GM18951 (cell line): ENCODE measurements around the gene DACH2.
"Not testable (repeated sequence)": the region's sequence is repeated elsewhere in the genome, so short reads cannot be mapped to it uniquely, and the experiment has no call there.

Experiments used
- POLR2A ChIP-seq: IDR thresholded peaks from 4 replicates; pipeline ENCODE4 v1.6.1; 2011; ENCODE audit warnings: mild to moderate bottlenecking; ENCODE audit not compliant: insufficient read length, insufficient read depth; ENCODE audit errors: extremely low read depth
- in situ Hi-C: fragments of 300-500 bp; cut with MboI; formaldehyde crosslinking; loops from one replicate; pipeline ENCODE4 v1.12.0; 2022; ENCODE audit warnings: low sequenced_read_pairs, mixed read lengths, inconsistent platforms; ENCODE audit not compliant: unreplicated experiment

The DACH2 gene

DNA sequence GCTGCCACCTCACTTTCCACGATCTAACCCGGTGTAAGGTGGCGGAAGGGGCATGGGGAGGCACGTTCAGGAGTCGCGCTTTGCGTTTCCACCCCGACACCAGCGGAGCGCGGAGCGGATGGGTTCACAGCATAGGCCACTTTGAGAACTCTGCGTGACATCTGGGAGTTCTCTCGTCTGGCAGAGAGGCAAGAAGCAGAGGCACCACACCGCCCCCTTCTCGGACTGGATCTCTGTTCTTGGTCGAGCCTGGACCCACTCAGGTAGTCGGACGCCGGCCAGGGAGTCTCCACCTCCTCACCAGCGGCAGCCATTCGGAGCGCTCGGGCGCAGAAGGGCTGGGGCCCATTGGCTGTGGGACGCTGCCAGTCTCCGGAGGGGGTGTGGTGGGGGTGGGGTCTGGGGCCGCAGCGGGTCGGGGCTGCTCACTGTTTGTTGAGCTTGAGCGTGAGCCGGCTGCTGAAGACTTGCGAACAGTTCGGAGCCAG is at the start of gene DACH2:
DACH2 (plus strand) TSS at position 428 of the 488 bp plus-strand sequence.
- in situ Hi-C loops = no loop called here
- no peak for TF ChIP-seq POLR2A

GRCh38 chrX:86102341-86102740 is 45.9 kb upstream of the DACH2 start:
- no peak for TF ChIP-seq POLR2A
- in situ Hi-C loops = no loop called here

DNA sequence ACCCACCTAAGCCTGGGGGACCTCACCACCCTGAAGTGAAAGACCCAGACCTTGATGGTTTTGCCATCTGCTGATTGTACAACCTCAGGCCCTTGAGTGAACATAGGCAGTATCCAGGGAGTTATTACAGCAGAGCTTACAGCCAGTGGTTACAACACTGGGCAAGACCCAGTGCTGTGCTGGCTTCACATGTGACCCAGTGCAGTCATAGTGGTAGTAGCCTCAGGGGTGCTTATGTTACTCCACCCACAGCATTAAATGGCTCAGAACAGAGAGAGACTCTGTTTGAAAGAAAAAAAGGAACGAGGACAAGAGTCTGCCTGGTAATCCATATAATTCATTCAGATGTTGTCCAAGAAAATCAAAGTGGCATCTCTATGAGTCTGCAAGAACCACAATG is 45.2 kb upstream of the DACH2 start:
- TF ChIP-seq POLR2A = no peak
- in situ Hi-C loops = no loop called here

GRCh38 chrX:86104526-86104925 is 43.7 kb upstream of the DACH2 start:
- in situ Hi-C loops = no loop called here
- TF ChIP-seq POLR2A = no peak

DNA sequence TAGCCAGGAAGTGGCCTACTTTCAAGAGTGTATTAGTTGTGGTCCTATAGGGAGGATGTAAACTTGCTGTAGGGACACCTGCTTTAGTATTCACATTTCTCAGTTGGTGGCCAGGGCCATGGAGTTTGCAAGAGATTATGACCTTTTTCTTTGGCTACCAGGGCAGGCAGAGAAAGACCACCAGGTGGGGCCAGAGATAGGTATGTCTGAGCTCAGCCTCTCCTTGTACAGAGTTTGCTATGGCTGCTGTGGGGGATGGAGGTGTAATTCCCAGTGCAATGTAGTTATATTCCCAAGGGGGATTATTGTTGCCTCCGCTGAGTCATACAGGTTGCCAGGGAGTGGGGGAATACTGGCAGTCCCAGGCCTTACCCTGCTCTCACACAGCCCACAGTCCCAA is 26.3 kb upstream of the DACH2 start:
- in situ Hi-C loops = no loop called here
- no peak for TF ChIP-seq POLR2A

GRCh38 chrX:86133761-86134160 is 14.5 kb upstream of the DACH2 start:
- in situ Hi-C loops = no loop called here
- no peak for TF ChIP-seq POLR2A

DNA sequence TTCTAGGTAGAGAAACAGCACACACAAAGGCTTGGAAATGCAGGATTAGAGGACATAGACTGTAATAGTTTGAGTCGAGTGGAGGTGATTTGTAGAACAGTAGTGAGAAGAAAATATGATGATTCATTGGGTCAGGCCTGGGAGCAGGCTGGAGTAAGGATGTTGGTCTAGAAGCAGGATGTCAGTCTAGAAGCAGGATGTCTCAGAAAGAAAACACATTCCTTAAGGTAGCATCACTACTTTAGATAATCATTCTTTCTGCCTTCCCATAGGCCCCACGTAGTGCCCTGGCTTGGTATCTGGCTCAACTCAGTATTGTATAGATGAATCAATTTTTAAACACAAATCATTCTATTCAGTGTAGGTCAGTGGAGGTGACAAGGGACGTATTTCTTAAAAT is 11.2 kb upstream of the DACH2 start:
- TF ChIP-seq POLR2A = no peak
- in situ Hi-C loops = no loop called here

- in situ Hi-C loops = no loop called here
- TF ChIP-seq POLR2A = no peak
These were observed 6.5 kb upstream of the DACH2 start for GRCh38 chrX:86141786-86142185.

DNA sequence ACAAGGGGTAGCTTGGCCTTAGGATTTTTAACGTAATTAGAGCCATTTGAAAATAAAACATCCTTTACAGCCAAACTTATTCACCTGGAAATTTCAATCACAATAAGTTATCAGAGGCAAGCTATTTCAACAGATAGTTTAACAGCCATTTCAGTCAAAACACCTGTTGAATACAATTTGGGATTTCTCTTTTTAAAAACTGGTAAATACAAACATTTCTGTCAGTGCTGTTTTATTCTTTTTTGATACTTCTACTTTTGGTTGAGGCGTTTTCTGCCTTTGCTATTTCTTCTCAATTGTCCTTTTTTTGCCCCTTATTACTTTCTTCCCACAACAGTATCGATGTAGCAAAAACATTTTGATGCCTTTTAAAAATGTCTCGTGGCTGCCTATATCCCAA is 2.1 kb upstream of the DACH2 start:
- in situ Hi-C loops = no loop called here
- no peak for TF ChIP-seq POLR2A

DNA sequence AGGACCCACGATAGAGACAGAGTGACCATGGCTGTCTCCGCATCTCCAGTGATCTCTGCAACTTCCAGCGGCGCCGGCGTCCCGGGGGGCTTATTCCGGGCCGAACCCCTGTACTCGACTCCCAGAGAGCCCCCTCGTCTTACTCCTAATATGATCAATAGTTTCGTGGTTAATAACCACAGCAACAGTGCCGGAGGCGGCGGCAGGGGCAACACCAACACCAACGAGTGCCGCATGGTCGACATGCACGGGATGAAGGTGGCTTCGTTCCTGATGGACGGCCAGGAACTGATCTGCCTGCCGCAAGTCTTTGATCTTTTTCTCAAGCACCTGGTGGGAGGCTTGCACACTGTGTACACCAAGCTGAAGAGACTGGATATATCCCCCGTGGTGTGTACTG is 343 bp downstream of the DACH2 start:
- TF ChIP-seq POLR2A = no peak
- in situ Hi-C loops = no loop called here

DNA sequence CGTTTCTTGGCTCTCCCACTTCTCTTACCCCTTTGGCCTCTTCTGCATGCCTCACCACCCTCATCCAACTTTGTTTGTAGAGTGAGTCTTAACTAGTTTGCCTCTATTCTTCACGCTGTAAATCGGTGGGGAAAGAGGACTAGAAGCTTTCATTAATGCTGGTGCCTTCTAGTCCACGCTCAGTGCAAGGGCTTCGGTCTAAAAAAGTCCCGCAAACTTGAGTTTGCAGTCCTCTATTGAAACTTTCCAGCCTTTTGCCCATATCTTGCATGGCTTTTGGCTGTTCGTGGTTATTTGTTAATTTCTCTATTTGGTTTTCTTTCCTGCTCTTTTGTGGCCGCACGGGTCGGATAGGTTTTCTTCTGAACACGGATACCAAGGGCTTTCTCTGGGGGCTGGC is 868 bp downstream of the DACH2 start:
- no peak for TF ChIP-seq POLR2A
- in situ Hi-C loops = no loop called here

DNA sequence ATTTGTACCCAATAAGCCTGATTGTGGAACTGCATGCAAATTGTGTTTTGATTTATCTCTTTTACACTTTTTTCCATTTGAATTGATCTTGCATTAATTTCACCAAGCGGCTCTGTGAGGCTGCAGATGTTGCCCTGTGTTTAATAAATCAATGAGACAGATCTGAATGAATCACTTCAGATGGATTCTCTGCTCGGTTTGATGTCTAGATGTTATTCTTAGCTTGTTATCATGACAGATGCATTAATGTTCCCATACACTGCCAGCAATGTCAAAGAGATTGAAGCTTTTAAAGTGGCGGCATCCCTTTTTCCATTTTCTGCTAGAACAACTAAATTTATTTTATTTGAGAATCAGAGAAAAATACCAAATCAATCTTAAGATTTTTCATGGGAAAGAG is 6.3 kb downstream of the DACH2 start:
- no peak for TF ChIP-seq POLR2A
- in situ Hi-C loops = no loop called here

DNA sequence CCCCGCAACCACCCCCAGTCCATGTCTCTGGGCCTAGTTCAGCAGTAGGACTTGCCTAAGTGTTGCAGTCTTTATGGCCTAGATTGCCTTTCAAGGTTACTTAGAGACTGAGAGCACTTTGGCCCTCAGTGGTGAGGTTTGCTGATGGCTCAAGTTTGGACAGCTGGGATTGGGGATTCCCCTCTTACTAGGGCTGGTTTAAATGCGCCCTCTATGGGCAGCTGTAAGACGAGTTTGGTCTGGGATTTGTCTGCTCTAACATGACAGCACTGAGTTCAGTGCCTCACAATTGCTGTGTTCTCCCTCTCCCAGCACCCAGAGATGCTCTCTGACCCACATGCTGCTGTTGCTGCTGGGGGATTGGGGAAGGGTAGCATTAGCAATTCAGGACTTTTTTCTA is 23.1 kb downstream of the DACH2 start:
- in situ Hi-C loops = no loop called here
- TF ChIP-seq POLR2A = no peak

- TF ChIP-seq POLR2A = no peak
- in situ Hi-C loops = no loop called here
These were observed 30.7 kb downstream of the DACH2 start for GRCh38 chrX:86178906-86179305.

DNA sequence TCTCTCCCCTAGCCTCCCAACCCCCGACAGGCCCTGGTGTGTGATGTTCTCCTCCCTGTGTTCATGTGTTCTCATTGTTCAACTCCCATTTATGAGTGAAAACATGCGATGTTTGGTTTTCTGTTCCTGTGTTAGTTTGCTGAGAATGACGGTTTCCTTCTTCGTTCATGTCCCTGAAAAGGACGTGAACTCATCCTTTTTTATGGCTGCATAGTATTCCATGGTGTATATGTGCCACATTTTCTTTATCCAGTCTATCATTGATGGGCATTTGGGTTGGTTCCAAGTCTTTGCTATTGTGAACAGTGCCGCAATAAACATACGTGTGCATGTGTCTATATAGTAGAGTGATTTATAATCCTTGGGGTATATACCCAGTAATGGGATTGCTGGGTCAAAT is 33.1 kb downstream of the DACH2 start:
- in situ Hi-C loops = not testable (repeated sequence)
